Activated CD4-positive, alpha-beta T cell treated with anti-CD3 and anti-CD28 coated beads, Interleukin-2, amount 10 ng/mL, durations not matched to agents 7 days and 5 days (primary cell): Measurements from ENCODE around the gene CTPS1. TPM values are rescaled to one million over a fixed set of nuclear protein-coding genes. Genes with fewer than 3 reads are reported as not detected.
A peak's percentile ranks its signal among the peaks of the same experiment; 100 is the strongest.

ENCODE experiments used
- CTCF ChIA-PET: fragments of 350-600 bp; sonication (Branson Sonifier 250); formaldehyde crosslinking; loops from one replicate; lab custom pipeline; 2021; ENCODE audit warnings: antibody characterized with exemption; lab: Charles Lee
- POLR2A ChIA-PET: fragments of 350-600 bp; sonication (Branson Sonifier 250); formaldehyde crosslinking; loops from one replicate; lab custom pipeline; 2021; ENCODE audit warnings: antibody characterized with exemption; lab: Charles Lee
- DNase-seq: peaks from one replicate; pipeline ENCODE4 v3.0.0-alpha.2; 2020
- H3K27ac Mint-ChIP-seq: one replicate; pipeline ENCODE4 v1.8.0; 2021; ENCODE audit warnings: mild to moderate bottlenecking, moderate library complexity, mixed read lengths
- H3K27me3 Mint-ChIP-seq: one replicate; pipeline ENCODE4 v1.8.0; 2021; ENCODE audit warnings: mixed read lengths
- H3K36me3 Mint-ChIP-seq: one replicate; pipeline ENCODE4 v1.8.0; 2021; ENCODE audit warnings: low read depth, mixed read lengths
- H3K4me1 Mint-ChIP-seq: one replicate; pipeline ENCODE4 v1.8.0; 2021; ENCODE audit warnings: mixed read lengths
- H3K4me3 Mint-ChIP-seq: one replicate; pipeline ENCODE4 v1.8.0; 2021; ENCODE audit warnings: mild to moderate bottlenecking, moderate library complexity, mixed read lengths
- H3K9me3 Mint-ChIP-seq: one replicate; pipeline ENCODE4 v1.8.0; 2021; ENCODE audit warnings: mixed read lengths
- total RNA-seq, 2 experiments: library from RNA; stranded (reverse); gene quantifications; one replicate each; pipeline ENCODE4 v1.2.3, GENCODE V29; 2021

Gene CTPS1
- total RNA-seq, 2 experiments from 2014 or later, result 54.6 to 55.6 TPM

- Mint-ChIP-seq H3K4me1 (peaks cover 11% of the 10 kb centered on the region), H3K27ac (no peak overlapping the region), H3K9me3 (no peaks in the 10 kb centered on the region), H3K4me3 (no peak overlapping the region), H3K27me3 (peaks cover 14% of the 10 kb centered on the region), H3K36me3 (no peaks in the 10 kb centered on the region)
- ChIA-PET POLR2A (no interaction called here), CTCF (interaction anchor here (0.6 to 2.0 kb wide), 19 partner anchors 10 to 303 kb away, joined by 3 to 14 read pairs (median 4); partner anchors contain the start of gene CITED4)
- peak; percentile 72 for DNase-seq
Observed at GRCh38 chr1:40948741-40949443, 30.6 kb upstream of the CTPS1 start.

DNA sequence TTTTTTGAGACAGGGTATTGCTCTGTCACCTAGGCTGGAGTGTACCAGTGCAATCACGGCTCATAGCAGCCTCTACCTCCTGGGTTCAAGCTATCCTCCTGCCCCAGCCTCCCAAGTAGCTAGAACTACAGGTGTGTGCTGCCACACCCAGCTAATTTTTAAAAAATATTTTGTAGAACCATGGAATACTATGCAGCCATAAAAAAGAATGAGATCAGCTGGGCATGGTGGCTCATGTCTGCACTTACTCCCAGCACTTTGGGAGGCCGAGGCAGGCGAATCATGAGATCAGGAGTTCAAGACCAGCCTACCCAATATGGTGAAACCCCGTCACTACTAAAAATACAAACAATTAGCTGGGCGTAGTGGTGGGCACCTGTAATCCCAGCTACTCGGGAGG is 29.9 kb upstream of the CTPS1 start:
- no peaks in the 10 kb centered on the region for H3K9me3 Mint-ChIP-seq
- H3K4me3 Mint-ChIP-seq, result no peak overlapping the region
- H3K36me3 Mint-ChIP-seq, result no peaks in the 10 kb centered on the region
- CTCF ChIA-PET, result interaction anchor here (0.7 to 2.0 kb wide), 11 partner anchors 10 to 303 kb away, joined by 3 to 14 read pairs (median 4); no protein-coding TSS in a partner anchor
- peaks cover 20% of the 10 kb centered on the region for H3K27me3 Mint-ChIP-seq
- H3K27ac Mint-ChIP-seq, result no peak overlapping the region
- POLR2A ChIA-PET, result no interaction called here
- H3K4me1 Mint-ChIP-seq, result peaks cover 13% of the 10 kb centered on the region
- no peak for DNase-seq

DNA sequence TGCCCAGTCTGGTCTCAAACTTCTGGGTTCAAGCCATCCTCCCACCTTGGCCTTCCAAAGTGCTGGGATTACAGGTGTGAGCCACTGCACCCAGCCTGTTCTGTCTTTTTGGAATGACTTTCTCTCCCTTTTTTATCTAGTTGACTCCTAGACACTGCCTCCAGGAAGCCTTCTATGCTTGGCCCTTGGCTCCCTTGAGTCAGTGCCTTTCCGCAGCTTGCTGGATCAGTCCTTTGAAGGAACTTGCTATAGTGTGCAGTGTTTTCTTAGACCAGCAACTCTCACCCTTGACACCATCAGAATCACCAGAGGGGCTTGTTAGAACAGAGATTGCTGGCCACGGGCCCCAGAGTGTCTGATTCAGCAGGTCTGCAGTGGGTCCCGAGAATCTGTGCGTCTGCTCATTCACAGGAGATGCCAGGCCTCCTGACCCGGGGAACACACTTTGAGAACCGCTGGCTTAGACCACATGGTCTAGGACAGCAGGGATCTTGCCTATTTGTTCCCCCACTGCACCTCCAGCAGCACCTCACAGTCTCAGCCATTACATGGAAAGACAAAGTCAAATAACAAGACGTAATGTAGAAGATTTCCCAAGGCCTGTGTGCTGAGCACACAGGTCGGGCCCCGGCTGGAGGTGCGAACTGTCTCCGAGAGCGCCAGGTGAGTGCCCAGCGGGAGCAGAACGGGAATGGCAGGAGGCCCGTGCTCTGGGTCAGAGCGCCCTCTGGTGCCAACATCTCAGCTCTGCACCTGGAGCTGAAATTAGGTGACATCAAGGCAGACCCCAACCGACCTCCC is 27.4 kb upstream of the CTPS1 start:
- no peak overlapping the region for H3K27ac Mint-ChIP-seq

DNA sequence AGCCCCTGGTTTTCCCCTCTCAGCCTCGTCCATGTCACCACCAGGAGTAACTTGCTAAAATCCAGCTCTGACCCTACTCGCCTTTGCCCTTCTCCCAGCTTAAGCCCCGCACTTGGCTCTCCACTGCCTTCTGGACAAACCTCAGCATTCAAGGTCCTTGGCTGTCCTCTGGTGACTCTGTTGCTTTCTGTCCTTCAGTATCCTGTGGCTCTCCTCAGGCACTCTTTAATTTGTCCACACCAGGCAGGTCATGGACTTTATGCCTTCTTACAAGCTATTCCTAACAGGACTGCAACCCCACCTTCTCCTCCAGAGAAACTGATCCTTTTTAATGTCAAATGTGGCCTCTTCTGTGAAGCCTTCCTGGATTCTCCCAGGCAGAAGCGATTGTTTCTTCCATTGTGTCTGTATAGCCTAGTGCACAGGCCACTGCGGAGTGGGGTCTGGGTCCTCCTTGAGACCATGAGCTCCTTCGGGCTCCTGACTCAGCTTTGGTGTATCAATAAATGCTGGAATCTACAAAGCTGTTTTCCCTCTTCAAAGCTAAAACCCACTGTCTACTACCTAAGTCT is 26.7 kb upstream of the CTPS1 start:
- H3K4me1 Mint-ChIP-seq, result peaks cover 14% of the 10 kb centered on the region
- peaks cover 26% of the 10 kb centered on the region for H3K27me3 Mint-ChIP-seq

More for the DNA sequence above, 27.4 kb upstream of the CTPS1 start:
- Mint-ChIP-seq H3K4me3 (no peak overlapping the region), H3K4me1 (peaks cover 14% of the 10 kb centered on the region), H3K27me3 (peaks cover 26% of the 10 kb centered on the region), H3K36me3 (no peaks in the 10 kb centered on the region), H3K9me3 (no peaks in the 10 kb centered on the region)
- peak; percentile 54 for DNase-seq
- ChIA-PET CTCF (interaction anchor here (0.6 to 2.0 kb wide), 27 partner anchors 9 to 335 kb away, joined by 3 to 10 read pairs (median 4); partner anchors contain the start of gene CITED4), POLR2A (no interaction called here)

DNA sequence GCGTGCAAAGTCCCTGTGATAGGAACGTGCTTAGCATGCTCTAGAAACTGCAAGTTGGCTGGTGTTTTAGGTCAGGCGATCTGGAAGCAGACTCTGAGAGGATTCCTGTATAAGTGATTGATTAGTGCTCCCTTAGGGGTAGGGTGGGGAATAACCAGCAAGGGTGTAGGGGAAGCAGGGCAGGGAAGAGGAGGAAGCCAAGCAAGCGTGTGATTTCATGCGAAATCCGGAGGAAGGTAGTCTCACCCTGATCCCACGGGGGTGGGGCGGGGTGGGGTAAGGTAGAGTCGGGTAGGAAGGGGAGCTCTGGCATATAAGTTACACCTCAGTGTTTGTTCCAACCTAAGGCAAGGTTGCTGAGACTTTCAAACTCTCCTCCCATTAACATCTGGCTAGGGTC is 24.9 kb upstream of the CTPS1 start:
- H3K4me3 Mint-ChIP-seq, result no peak overlapping the region
- POLR2A ChIA-PET, result no interaction called here
- H3K4me1 Mint-ChIP-seq, result peaks cover 8% of the 10 kb centered on the region
- CTCF ChIA-PET, result interaction anchor here (1.2 to 1.4 kb wide), 3 partner anchors 13 to 180 kb away, joined by 3 to 5 read pairs (median 3); no protein-coding TSS in a partner anchor
- DNase-seq, result no peak
- no peak overlapping the region for H3K27ac Mint-ChIP-seq
- no peaks in the 10 kb centered on the region for H3K36me3 Mint-ChIP-seq
- no peaks in the 10 kb centered on the region for H3K9me3 Mint-ChIP-seq
- peaks cover 26% of the 10 kb centered on the region for H3K27me3 Mint-ChIP-seq

More for the DNA sequence above, 26.7 kb upstream of the CTPS1 start:
- Mint-ChIP-seq H3K9me3 (no peaks in the 10 kb centered on the region), H3K36me3 (no peaks in the 10 kb centered on the region), H3K27ac (no peak overlapping the region), H3K4me3 (no peak overlapping the region)
- DNase-seq, result no peak
- CTCF ChIA-PET, result interaction anchor here (0.6 to 1.9 kb wide), 22 partner anchors 9 to 1093 kb away, joined by 3 to 10 read pairs (median 4); no protein-coding TSS in a partner anchor
- POLR2A ChIA-PET, result no interaction called here

GRCh38 chr1:40955266-40955665 is 24.2 kb upstream of the CTPS1 start:
- Mint-ChIP-seq H3K36me3 (no peaks in the 10 kb centered on the region), H3K9me3 (no peaks in the 10 kb centered on the region), H3K27me3 (peaks cover 26% of the 10 kb centered on the region), H3K4me3 (no peak overlapping the region), H3K27ac (no peak overlapping the region), H3K4me1 (peaks cover 8% of the 10 kb centered on the region)
- no peak for DNase-seq
- ChIA-PET POLR2A (no interaction called here), CTCF (interaction anchor here (1.2 to 1.4 kb wide), 2 partner anchors 12 to 181 kb away, joined by 3 to 5 read pairs; no protein-coding TSS in a partner anchor)

- POLR2A ChIA-PET, result no interaction called here
- peaks cover 23% of the 10 kb centered on the region for H3K27me3 Mint-ChIP-seq
Observed at GRCh38 chr1:40956407-40956806, 23.1 kb upstream of the CTPS1 start.

GRCh38 chr1:40958210-40958609 is 21.3 kb upstream of the CTPS1 start:
- Mint-ChIP-seq H3K9me3 (no peaks in the 10 kb centered on the region), H3K36me3 (no peaks in the 10 kb centered on the region), H3K27ac (no peak overlapping the region), H3K4me1 (peaks cover 3% of the 10 kb centered on the region), H3K4me3 (no peak overlapping the region), H3K27me3 (peaks cover 21% of the 10 kb centered on the region)
- no peak for DNase-seq
- ChIA-PET CTCF (no interaction called here), POLR2A (no interaction called here)

More at GRCh38 chr1:40956407-40956806, 23.1 kb upstream of the CTPS1 start:
- Mint-ChIP-seq H3K36me3 (no peaks in the 10 kb centered on the region), H3K4me3 (no peak overlapping the region), H3K9me3 (no peaks in the 10 kb centered on the region), H3K4me1 (peaks cover 8% of the 10 kb centered on the region), H3K27ac (no peak overlapping the region)
- CTCF ChIA-PET, result interaction anchor here (0.6 to 0.8 kb wide), 3 partner anchors 15 to 745 kb away, joined by 3 to 4 read pairs (median 3); no protein-coding TSS in a partner anchor
- no peak for DNase-seq

- H3K9me3 Mint-ChIP-seq, result no peaks in the 10 kb centered on the region
Observed at GRCh38 chr1:40965531-40965930, 14.0 kb upstream of the CTPS1 start.

DNA sequence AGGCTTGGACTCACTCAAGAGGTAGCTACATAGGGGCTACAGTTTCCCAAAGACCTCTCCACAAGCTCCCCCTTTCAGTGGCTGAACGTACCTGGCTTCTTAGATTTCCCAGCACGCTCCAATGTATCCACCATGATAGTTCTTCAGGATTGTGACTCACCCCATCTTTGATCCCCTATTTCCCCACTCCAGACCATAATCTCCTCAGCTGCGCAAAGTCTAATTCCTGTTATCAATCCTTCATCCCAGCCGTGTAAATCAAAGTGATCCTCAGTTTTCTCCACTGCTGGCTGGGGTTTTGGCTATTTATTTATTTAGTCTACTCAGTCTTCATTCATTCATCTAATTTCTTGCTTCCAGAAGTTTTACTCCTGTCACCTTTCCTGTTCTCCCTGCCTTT is 13.1 kb upstream of the CTPS1 start:
- CTCF ChIA-PET, result interaction anchor here (1.1 kb wide), 1 partner anchor 15 kb away, joined by 5 read pairs; no protein-coding TSS in a partner anchor
- Mint-ChIP-seq H3K4me3 (no peak overlapping the region), H3K27me3 (peaks cover 1% of the 10 kb centered on the region), H3K4me1 (no peaks in the 10 kb centered on the region), H3K9me3 (no peaks in the 10 kb centered on the region), H3K27ac (no peak overlapping the region), H3K36me3 (no peaks in the 10 kb centered on the region)
- no peak for DNase-seq
- POLR2A ChIA-PET, result no interaction called here

More at GRCh38 chr1:40965531-40965930, 14.0 kb upstream of the CTPS1 start:
- no peak overlapping the region for H3K27ac Mint-ChIP-seq
- ChIA-PET CTCF (interaction anchor here (0.7 to 1.0 kb wide), 3 partner anchors 13 to 76 kb away, joined by 3 read pairs; no protein-coding TSS in a partner anchor), POLR2A (no interaction called here)
- no peaks in the 10 kb centered on the region for H3K4me1 Mint-ChIP-seq
- DNase-seq, result no peak
- peaks cover 1% of the 10 kb centered on the region for H3K27me3 Mint-ChIP-seq
- H3K36me3 Mint-ChIP-seq, result no peaks in the 10 kb centered on the region
- no peak overlapping the region for H3K4me3 Mint-ChIP-seq

GRCh38 chr1:40969445-40969844 is 10.1 kb upstream of the CTPS1 start:
- DNase-seq, result no peak
- Mint-ChIP-seq H3K9me3 (no peaks in the 10 kb centered on the region), H3K4me3 (no peak overlapping the region), H3K36me3 (no peaks in the 10 kb centered on the region), H3K27ac (no peak overlapping the region), H3K4me1 (peaks cover 2% of the 10 kb centered on the region), H3K27me3 (peaks cover 1% of the 10 kb centered on the region)
- ChIA-PET POLR2A (no interaction called here), CTCF (no interaction called here)

DNA sequence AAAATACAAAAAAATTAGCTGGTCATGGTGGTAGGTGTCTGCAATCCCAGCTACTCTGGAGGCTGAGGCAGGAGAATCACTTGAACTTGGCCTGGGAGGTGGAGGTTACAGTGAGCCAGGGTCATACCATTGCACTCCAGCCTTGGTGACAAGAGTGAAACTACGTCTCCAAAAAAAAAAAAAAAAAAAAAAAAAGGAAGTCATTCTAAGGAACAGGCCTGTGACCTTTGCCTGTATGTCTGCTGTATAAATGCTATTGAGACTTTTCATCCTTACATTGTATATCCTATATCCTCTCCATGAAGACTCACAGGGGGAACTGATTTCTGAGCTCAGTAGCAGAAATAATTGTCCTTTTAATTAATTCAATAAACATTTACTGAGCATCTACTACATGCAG is 7.5 kb upstream of the CTPS1 start:
- CTCF ChIA-PET, result interaction anchor here (0.7 to 1.5 kb wide), 3 partner anchors 19 to 181 kb away, joined by 3 to 6 read pairs (median 4); no protein-coding TSS in a partner anchor
- Mint-ChIP-seq H3K27me3 (peaks cover 1% of the 10 kb centered on the region), H3K4me3 (no peak overlapping the region), H3K36me3 (no peaks in the 10 kb centered on the region), H3K9me3 (no peaks in the 10 kb centered on the region), H3K27ac (no peak overlapping the region), H3K4me1 (peaks cover 6% of the 10 kb centered on the region)
- POLR2A ChIA-PET, result no interaction called here
- DNase-seq, result no peak
